GM23248 (cell line): ENCODE results near the gene PEX14.

Experiments
- EZH2 ChIP-seq: fragments of 200-600 bp; sonication (generic); IDR thresholded peaks from 2 replicates; pipeline ENCODE4 v1.6.1; 2018; ENCODE audit warnings: antibody characterized with exemption, mild to moderate bottlenecking; ENCODE audit not compliant: insufficient read depth, poor library complexity, severe bottlenecking
- EZH2phosphoT487 ChIP-seq: fragments of 200-600 bp; sonication (generic); IDR thresholded peaks from 2 replicates; pipeline ENCODE4 v1.6.1; 2018; ENCODE audit warnings: antibody characterized with exemption, moderate library complexity, mild to moderate bottlenecking, low read depth; ENCODE audit not compliant: insufficient read depth

DNA sequence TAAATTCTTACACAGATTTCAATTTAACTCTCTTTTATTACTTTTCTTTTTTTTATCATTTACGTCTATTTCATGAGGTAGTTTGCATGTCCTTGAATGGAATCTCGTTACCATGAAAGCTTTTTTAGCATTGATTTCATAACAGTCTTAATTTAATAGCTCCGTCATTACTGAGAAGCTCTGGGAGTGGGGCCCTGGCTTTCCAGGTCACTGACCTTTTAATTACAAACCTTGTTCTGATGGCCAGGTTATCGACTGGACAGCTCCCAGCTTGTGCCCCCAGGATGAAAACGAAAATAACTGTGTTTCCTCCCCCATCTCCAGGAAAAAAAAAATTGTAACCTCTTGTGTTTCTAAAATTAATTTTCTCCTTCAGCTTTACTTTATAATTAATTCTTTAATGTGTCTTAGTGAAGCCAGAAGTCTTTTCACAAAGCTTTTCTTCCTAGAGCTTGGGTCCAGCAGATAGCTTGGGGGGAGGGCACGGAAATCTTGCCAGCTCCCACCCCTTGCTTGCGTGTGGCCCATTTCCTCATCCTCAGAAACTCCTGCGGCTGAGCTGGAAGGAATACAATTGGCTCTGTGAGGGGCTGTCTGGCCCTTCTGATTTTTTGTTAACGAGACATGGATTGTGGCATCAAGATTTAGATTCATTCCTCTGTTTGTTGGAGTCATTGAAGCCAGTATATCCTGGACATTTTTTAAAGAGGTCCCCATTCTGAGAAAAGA, 65.7 kb downstream of the PEX14 start:
- TF ChIP-seq EZH2phosphoT487 (no peak), EZH2 (no peak)
